Stomach (tissue), 9 donors: ENCODE data around the gene KIZ. TPM values are rescaled to one million over a fixed set of nuclear protein-coding genes. Genes with fewer than 3 reads are reported as not detected.

Experiments
- DNase-seq, 2 donors: peaks; one replicate each; pipeline versions ENCODE4 v3.0.0 to v3.0.0-alpha.2; 2013 to 2019
- H3K27ac ChIP-seq, 5 donors: fragments of 200-600 bp in 4 of 5; sonication (generic) in 4 of 5; one replicate each; pipeline ENCODE4 v1.5.1; 2013 to 2019; ENCODE audit warnings: mild to moderate bottlenecking in 1 of 5, moderate library complexity in 1 of 5
- H3K27me3 ChIP-seq, 3 donors: fragments of 200-600 bp; sonication (generic); one replicate each; pipeline ENCODE4 v1.5.1; 2017 to 2019; ENCODE audit warnings: mixed run types in 1 of 3
- H3K36me3 ChIP-seq, 4 donors: fragments of 200-600 bp; sonication (generic); 1 replicate in 3 of 4; 2 replicates in 1 of 4; pipeline ENCODE4 v1.5.1; 2016 to 2019
- H3K4me1 ChIP-seq, 4 donors: fragments of 200-600 bp; sonication (generic); one replicate each; pipeline ENCODE4 v1.5.1; 2016 to 2019
- H3K4me3 ChIP-seq, 4 donors: fragments of 200-600 bp; sonication (generic) in 3 of 4; one replicate each; pipeline ENCODE4 v1.5.1; 2016 to 2019; ENCODE audit warnings: mild to moderate bottlenecking in 1 of 4
- H3K9me3 ChIP-seq, 4 donors: fragments of 200-600 bp; sonication (generic); one replicate each; pipeline ENCODE4 v1.5.1; 2016 to 2019
- EP300 ChIP-seq: sonication (generic); formaldehyde crosslinking; IDR thresholded peaks from one replicate; pipeline ENCODE4 v1.6.1; 2017; ENCODE audit warnings: antibody characterized with exemption
- POLR2A ChIP-seq, 4 donors: fragments of 450-650 bp; IDR thresholded peaks; one replicate each; pipeline ENCODE4 v1.6.1; 2016; ENCODE audit warnings: antibody characterized with exemption in 4 of 4, control low read depth in 2 of 4, mild to moderate bottlenecking in 1 of 4, moderate library complexity in 1 of 4
- POLR2AphosphoS5 ChIP-seq, 3 donors: sonication (generic); formaldehyde crosslinking; IDR thresholded peaks; one replicate each; pipeline ENCODE4 v1.6.1; 2016; ENCODE audit warnings: antibody characterized with exemption in 3 of 3
- WGBS, 5 donors: extraction: QIAGEN DNeasy Blood & Tissue Kit in 3 of 5; methylation state at CpG; one replicate each; pipeline versions ENCODE4 v1.1.5 to v1.1.7; 2013 to 2018; 5-methylcytosine and 5-hydroxymethylcytosine counted together
- intact Hi-C: fragments of 100-400 bp; cut with DNase I; formaldehyde crosslinking; loops from one replicate; pipeline ENCODE4 v1.15.1; 2023; ENCODE audit warnings: low total_unique reads
- polyA plus RNA-seq, 3 donors: library from polyadenylated mRNA; stranded (reverse); fragments of 200-250 nt; gene quantifications; one replicate each; pipeline ENCODE4 v1.2.3, GENCODE V29; 2013
- total RNA-seq, 5 donors: library from RNA; depleted of rRNA; stranded (reverse); fragments of >200 nt; gene quantifications; one replicate each; pipeline versions ENCODE4 v1.1.0 to v1.2.3, GENCODE V29; 2014 to 2016
- TF ChIP-seq, protein P1 (sequence below), 7 experiments: fragments of 450-650 bp in 4 of 7; fragments of 200-600 bp in 3 of 7; sonication (generic) in 3 of 7; IDR thresholded peaks; one replicate each; pipeline ENCODE4 v1.5.1; 2016 to 2019; ENCODE audit warnings: antibody characterized with exemption in 7 of 7, control low read depth in 2 of 7, mild to moderate bottlenecking in 1 of 7
- donor health status: healthy with polysubstance abuse.
- donor health status: Bipolar disorder and iron deficiency.
- donor health status: healthy.

KIZ gene
- total and polyA plus RNA-seq, 8 donors, result 11.7 to 38.2 (median 15.1) TPM

DNA sequence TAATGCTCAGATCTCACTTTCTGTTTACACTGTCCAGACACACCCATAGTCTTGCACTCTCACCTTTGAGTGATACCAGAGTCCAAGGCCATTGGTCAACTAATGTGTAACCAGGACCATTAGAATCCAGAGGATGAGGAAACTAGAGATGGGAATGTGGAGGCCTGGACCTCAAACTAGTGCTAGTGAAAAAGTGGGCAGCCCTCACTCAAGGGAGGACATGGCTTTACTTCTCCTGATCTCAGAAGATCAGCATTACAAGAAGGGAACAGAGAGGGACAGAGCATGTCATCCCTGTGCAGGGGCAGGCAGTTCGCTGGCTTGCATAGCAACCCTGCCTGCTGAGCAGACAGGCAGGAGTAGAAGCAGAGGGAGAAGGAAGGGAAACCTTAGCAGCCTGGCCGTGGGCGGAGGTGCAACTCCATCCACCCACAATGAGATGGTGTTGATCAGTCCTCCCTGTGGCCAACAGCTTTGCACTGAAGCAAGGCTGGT, 154.7 kb downstream of the KIZ start:
- Histone ChIP-seq H3K27me3 (peaks cover 0 to 12% (median 0%) of the 10 kb centered on the region in 3 donors), H3K9me3 (peaks cover 0 to 2% (median under 1%) of the 10 kb centered on the region in 4 donors), H3K4me1 (no peaks in the 10 kb centered on the region), H3K27ac (no peak overlapping the region), H3K4me3 (no peak overlapping the region), H3K36me3 (no peaks in the 10 kb centered on the region)
- DNase-seq, result no peak
- 50 to 78% (median 66%) methylated on average over 2 to 3 of the region's 3 CpGs for WGBS, 5 donors
- TF ChIP-seq POLR2AphosphoS5 (IDR thresholded peaks at IDR 0.05) (no peak), EP300 (no peak), POLR2A (IDR thresholded peaks at IDR 0.05) (no peak)
- intact Hi-C loops, result no loop called here

DNA sequence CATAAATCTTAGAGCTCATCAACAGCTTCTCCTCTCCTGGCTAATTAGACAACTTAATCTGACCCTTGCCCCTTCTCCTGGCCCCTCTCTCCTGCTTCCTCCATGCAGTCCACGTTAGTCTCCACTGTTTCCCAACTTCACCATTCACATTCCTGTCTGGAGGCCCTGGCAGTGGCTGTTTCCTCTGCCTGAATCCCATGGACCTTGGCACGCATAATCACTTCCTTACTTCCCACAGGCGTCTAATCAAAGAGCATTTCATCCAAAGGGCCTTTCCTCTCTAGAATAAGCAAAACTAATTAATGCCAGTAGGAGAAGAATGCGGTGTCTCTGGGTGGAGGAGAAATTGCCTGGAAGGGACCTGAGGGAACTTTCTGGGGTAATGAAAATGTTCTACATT, 160.9 kb downstream of the KIZ start:
- intact Hi-C loops, result no loop called here
- peaks cover 0 to 37% (median 0%) of the 10 kb centered on the region in 3 donors for H3K27me3 ChIP-seq
- H3K9me3 ChIP-seq, result peaks cover 0 to 11% (median 6%) of the 10 kb centered on the region in 4 donors
- no peak for DNase-seq
- no peak overlapping the region for H3K27ac ChIP-seq
- TF ChIP-seq, protein P1, sequence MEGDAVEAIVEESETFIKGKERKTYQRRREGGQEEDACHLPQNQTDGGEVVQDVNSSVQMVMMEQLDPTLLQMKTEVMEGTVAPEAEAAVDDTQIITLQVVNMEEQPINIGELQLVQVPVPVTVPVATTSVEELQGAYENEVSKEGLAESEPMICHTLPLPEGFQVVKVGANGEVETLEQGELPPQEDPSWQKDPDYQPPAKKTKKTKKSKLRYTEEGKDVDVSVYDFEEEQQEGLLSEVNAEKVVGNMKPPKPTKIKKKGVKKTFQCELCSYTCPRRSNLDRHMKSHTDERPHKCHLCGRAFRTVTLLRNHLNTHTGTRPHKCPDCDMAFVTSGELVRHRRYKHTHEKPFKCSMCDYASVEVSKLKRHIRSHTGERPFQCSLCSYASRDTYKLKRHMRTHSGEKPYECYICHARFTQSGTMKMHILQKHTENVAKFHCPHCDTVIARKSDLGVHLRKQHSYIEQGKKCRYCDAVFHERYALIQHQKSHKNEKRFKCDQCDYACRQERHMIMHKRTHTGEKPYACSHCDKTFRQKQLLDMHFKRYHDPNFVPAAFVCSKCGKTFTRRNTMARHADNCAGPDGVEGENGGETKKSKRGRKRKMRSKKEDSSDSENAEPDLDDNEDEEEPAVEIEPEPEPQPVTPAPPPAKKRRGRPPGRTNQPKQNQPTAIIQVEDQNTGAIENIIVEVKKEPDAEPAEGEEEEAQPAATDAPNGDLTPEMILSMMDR (IDR thresholded peaks at IDR 0.05), result no peak
- TF ChIP-seq POLR2A (IDR thresholded peaks at IDR 0.05), result no peak
- no peak for TF ChIP-seq POLR2AphosphoS5 (IDR thresholded peaks at IDR 0.05)
- no peak for TF ChIP-seq EP300
- no peaks in the 10 kb centered on the region for H3K4me1 ChIP-seq
- WGBS, 5 donors, result 55 to 70% (median 66%) methylated on average over 4 of the region's 4 CpGs
- no peaks in the 10 kb centered on the region for H3K36me3 ChIP-seq
- H3K4me3 ChIP-seq, result no peak overlapping the region

DNA sequence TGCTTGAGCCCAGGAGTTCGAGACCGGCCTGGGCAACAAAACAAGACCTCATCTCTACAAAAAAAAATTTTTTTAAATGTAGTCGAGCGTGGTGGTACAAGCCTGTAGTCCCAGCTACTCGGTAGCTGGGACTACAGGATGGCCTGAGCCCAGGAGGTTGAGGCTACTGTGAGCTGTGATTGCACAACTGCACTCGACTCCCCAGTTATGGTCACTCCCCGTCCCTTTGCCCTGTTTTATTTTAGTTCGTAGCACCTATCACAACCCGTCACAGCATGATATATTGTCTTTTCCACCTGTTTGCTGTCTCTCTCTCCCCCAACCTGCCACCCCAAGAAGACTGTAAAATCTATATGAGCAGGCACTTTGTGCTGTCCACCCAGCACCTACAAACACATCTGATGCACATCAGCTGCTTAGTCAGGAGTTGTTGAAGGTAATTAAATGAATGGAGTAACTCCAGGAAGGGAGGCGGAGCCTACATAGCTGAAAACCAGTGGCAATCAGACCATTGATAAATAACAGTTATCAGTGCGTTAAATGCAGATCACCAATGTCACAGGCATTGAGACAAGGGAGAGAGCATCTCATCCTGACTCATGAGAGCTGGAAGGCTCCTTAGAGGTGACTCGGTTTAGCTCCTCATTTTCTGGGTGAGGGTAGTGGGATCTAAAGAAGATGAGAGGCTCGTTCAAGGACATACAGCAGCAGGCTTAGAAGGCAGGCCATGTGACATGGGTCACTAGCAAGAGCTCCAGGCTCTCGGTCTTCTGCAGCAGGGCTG, 162.9 kb downstream of the KIZ start:
- DNase-seq, result no peak
- peaks cover 0 to 41% (median 0%) of the 10 kb centered on the region in 3 donors for H3K27me3 ChIP-seq
- no peak overlapping the region for H3K4me3 ChIP-seq
- no peak for TF ChIP-seq POLR2A (IDR thresholded peaks at IDR 0.05)
- TF ChIP-seq, protein P1 (IDR thresholded peaks at IDR 0.05), result no peak
- TF ChIP-seq POLR2AphosphoS5 (IDR thresholded peaks at IDR 0.05), result no peak
- no peak for TF ChIP-seq EP300
- H3K4me1 ChIP-seq, result no peaks in the 10 kb centered on the region
- WGBS, 5 donors, result 59 to 67% (median 65%) methylated on average over 14 of the region's 14 CpGs
- H3K36me3 ChIP-seq, result no peaks in the 10 kb centered on the region
- peaks cover 0 to 11% (median 6%) of the 10 kb centered on the region in 4 donors for H3K9me3 ChIP-seq
- intact Hi-C loops, result no loop called here
- H3K27ac ChIP-seq, result no peak overlapping the region

DNA sequence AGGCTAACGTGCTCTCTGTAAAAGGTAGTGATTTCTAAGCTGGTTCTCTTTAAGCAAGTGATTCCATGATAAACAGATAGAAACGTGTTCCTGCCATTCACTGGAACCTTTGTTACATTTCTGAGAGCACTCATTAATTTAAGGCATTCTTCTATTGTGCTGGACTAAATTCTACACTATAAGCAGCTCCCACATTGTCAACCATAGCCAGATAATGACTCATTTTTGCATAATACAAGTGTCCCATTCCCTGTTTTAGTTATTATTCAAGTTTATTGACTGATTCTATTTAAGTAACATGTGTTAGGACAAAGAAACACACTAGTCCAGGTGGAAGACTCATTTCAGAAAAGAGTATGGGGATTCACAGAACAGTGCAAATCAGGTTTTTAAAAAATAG, 163.8 kb downstream of the KIZ start:
- peaks cover 0 to 41% (median 0%) of the 10 kb centered on the region in 3 donors for H3K27me3 ChIP-seq
- 18 to 37% (median 24%) methylated on average over 2 of the region's 2 CpGs for WGBS, 5 donors
- no peak for DNase-seq
- intact Hi-C loops, result no loop called here
- peaks cover 0 to 11% (median 6%) of the 10 kb centered on the region in 4 donors for H3K9me3 ChIP-seq
- no peak overlapping the region for H3K4me3 ChIP-seq
- no peak for TF ChIP-seq EP300
- TF ChIP-seq POLR2A (IDR thresholded peaks at IDR 0.05), result no peak
- TF ChIP-seq POLR2AphosphoS5 (IDR thresholded peaks at IDR 0.05), result no peak
- TF ChIP-seq, protein P1 (IDR thresholded peaks at IDR 0.05), result no peak
- no peaks in the 10 kb centered on the region for H3K4me1 ChIP-seq
- no peak overlapping the region for H3K27ac ChIP-seq
- no peaks in the 10 kb centered on the region for H3K36me3 ChIP-seq

DNA sequence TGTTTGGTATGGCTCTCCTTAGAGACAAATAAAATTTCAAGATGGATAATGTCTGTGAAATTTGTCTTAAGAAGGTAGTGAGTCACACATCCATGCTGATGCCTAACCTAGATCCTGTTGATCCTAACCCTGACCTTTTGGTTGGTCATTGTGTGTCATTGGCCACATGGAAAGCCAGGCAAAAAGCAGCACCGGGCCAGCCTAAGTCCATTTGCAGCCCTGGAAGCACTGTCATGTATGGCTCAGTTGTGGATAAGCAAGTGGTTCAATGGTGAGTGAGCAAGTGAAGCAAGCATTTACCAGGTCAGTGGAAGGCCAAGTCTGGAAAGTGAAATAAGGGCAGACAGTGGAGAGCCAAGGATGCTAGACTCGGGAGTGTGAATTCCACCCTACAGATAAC, 165.1 kb downstream of the KIZ start:
- H3K36me3 ChIP-seq, result no peaks in the 10 kb centered on the region
- no peaks in the 10 kb centered on the region for H3K4me1 ChIP-seq
- intact Hi-C loops, result no loop called here
- H3K27me3 ChIP-seq, result peaks cover 0 to 30% (median 0%) of the 10 kb centered on the region in 3 donors
- TF ChIP-seq POLR2A (IDR thresholded peaks at IDR 0.05) (no peak), EP300 (no peak), POLR2AphosphoS5 (IDR thresholded peaks at IDR 0.05) (no peak)
- TF ChIP-seq, protein P1 (IDR thresholded peaks at IDR 0.05), result no peak
- no peak for DNase-seq
- no peak overlapping the region for H3K27ac ChIP-seq
- H3K9me3 ChIP-seq, result peaks cover 0 to 5% (median 2%) of the 10 kb centered on the region in 4 donors
- no peak overlapping the region for H3K4me3 ChIP-seq
- 79 to 92% (median 86%) methylated on average over 2 of the region's 2 CpGs for WGBS, 5 donors
